Right cardiac atrium (tissue), 5 donors: ENCODE results near the gene APOBEC2. TPM values are rescaled to one million over a fixed set of nuclear protein-coding genes. Genes with fewer than 3 reads are reported as not detected.
A peak's percentile ranks its signal among the peaks of the same experiment; 100 is the strongest.

Experiments used
- ATAC-seq, 2 donors: fragments of 200-7000 bp; cut with Tn5 transposase; one replicate each; pipeline versions ENCODE4 v1.8.0 to v1.9.1; 2020; ENCODE audit warnings: moderate library complexity in 2 of 2, mild to moderate bottlenecking in 1 of 2
- DNase-seq, 3 donors: peaks; one replicate each; pipeline ENCODE4 v3.0.0-alpha.2; 2020
- H3K27ac ChIP-seq: one replicate; pipeline ENCODE4 v1.5.1; 2013; ENCODE audit warnings: mild to moderate bottlenecking, low read length, control low read depth, moderate library complexity
- H3K27me3 ChIP-seq: one replicate; pipeline ENCODE4 v1.6.1; 2013; ENCODE audit not compliant: control insufficient read depth, insufficient read depth
- H3K4me1 ChIP-seq: one replicate; pipeline ENCODE4 v1.6.1; 2013; ENCODE audit warnings: low read length; ENCODE audit not compliant: control insufficient read depth, insufficient read depth
- H3K4me3 ChIP-seq: one replicate; pipeline ENCODE4 v1.5.1; 2013; ENCODE audit warnings: low read length, control low read depth
- H3K9me3 ChIP-seq: one replicate; pipeline ENCODE4 v1.6.1; 2013; ENCODE audit warnings: low read length; ENCODE audit not compliant: control insufficient read depth
- WGBS: extraction: QIAGEN DNeasy Blood & Tissue Kit; methylation state at CpG from one replicate; pipeline ENCODE4 v1.1.7; 2013; 5-methylcytosine and 5-hydroxymethylcytosine counted together
- intact Hi-C, 4 donors: fragments of 100-400 bp; cut with DNase I; formaldehyde crosslinking; loops; one replicate each; pipeline versions ENCODE4 v1.11.0 to v1.14.0; 2022 to 2023
- polyA plus RNA-seq: library from polyadenylated mRNA; stranded (reverse); fragments of 200-250 nt; gene quantifications from one replicate; pipeline ENCODE4 v1.2.3, GENCODE V29; 2013
- total RNA-seq, 4 donors: library from RNA; stranded (reverse); fragmentation: NEBNext Ultra II Directional; extraction: Animal tissue kit (Norgen Biotek cat#: 25700); gene quantifications; one replicate each; pipeline ENCODE4 v1.2.1, GENCODE V29; 2021
- donor health status: healthy with polysubstance abuse.
- donor health status: DM: no; HTN: yes; CAD: no.
- donor health status: DM: no; HTN: no; CAD: no.
- donor health status: DM: no; HTN: yes; CAD: no; lungs with severe emphysema.
- donor health status: DM: yes; HTN: yes; CAD: no.

Gene APOBEC2
- total and polyA plus RNA-seq, 5 donors, result 80.1 to 137 (median 103) TPM

DNA sequence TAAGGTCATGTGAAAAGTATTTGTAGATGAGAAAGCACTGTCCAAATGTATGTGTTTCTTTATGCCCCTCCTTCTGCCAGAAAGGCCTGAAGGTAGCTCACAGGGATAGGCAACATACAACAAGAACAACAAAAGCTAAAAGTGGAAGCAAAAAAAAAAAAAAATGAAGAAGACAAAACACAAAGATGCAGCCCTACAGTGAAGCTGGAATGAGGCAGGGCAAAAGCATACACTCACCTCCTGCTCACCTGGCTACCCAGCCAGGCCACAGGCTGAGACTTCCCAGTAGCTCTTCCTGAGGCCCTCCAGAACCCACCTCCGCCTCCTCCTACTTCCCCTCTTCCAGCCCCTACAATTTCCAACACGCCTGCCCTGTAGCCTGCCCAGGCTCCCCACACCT lies 16.4 kb upstream of the APOBEC2 start:
- H3K27me3 ChIP-seq, result no peaks in the 10 kb centered on the region
- 95% methylated on average over 2 of the region's 2 CpGs for WGBS
- no peak overlapping the region for H3K27ac ChIP-seq
- no peaks in the 10 kb centered on the region for H3K9me3 ChIP-seq
- intact Hi-C loops, result no loop called here
- DNase-seq (no peak), ATAC-seq (no peak)
- no peaks in the 10 kb centered on the region for H3K4me1 ChIP-seq
- no peak overlapping the region for H3K4me3 ChIP-seq

DNA sequence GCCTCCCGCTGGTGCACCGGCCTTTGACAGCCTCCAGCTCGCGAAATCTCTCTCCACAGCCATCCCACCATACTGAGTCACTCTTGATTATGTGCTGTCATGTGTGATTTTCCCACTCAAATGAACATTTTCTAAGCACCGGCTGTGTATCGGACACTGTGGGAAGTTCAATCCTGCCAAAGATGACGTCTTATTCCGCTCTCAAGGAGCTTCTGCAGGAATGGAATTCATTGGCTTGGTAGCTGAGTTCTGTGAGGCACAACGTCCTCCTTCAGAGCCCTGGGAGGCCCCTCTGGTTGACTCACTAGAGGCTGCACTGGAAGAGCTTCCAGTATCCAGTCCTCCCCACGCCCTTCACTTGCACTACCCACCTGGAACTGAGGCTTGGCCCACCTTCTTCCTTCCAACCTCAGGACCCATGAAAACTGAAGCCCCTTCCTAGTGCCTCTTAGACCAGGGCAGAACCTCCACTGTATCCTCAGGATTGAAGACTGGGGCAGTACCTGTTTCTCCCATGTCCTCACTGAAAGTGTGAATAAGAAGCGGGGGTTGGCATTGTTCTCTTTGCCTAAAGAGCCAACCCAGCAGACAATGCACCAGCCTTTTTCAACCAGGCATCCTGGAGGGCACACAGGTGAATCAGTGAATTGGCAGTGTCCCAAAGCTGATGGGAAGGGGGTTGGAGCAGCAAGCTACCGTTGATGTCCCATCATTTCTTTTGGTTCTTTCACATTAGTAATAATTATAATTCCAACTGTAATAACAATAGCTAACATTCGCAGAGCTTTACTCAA lies 15.7 kb upstream of the APOBEC2 start:
- WGBS, result 71% methylated on average over 13 of the region's 13 CpGs
- intact Hi-C loops, result no loop called here
- H3K27me3 ChIP-seq, result no peaks in the 10 kb centered on the region
- H3K27ac ChIP-seq, result no peak overlapping the region
- no peak overlapping the region for H3K4me3 ChIP-seq
- ATAC-seq (no peak), DNase-seq (no peak)
- no peaks in the 10 kb centered on the region for H3K9me3 ChIP-seq
- H3K4me1 ChIP-seq, result no peaks in the 10 kb centered on the region

DNA sequence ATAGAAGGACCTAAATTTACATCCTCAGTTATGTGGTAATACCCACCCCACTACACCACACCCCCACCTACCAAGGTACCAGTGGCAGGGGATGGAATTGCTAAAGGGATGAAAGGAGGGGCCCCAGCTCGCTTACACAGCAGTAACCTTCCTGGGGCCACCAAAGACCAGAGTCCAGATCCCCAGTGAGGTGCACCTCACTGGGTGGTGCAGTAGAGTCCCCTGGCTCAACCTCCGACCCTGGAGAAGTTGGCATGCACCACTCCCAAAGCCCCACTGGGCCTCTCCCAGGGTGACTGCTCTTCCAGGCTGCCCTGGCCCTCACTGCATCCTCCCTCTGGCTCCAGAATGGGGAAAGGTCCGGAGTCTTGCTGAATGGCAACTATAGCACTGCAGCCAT lies 14.8 kb upstream of the APOBEC2 start:
- Histone ChIP-seq H3K4me3 (no peak overlapping the region), H3K27me3 (no peaks in the 10 kb centered on the region), H3K27ac (no peak overlapping the region), H3K9me3 (no peaks in the 10 kb centered on the region), H3K4me1 (peaks cover 2% of the 10 kb centered on the region)
- ATAC-seq (peak in 1 of 2 donors; percentile 25), DNase-seq (no peak)
- intact Hi-C loops, result no loop called here
- WGBS, result 87% methylated on average over 3 of the region's 3 CpGs

DNA sequence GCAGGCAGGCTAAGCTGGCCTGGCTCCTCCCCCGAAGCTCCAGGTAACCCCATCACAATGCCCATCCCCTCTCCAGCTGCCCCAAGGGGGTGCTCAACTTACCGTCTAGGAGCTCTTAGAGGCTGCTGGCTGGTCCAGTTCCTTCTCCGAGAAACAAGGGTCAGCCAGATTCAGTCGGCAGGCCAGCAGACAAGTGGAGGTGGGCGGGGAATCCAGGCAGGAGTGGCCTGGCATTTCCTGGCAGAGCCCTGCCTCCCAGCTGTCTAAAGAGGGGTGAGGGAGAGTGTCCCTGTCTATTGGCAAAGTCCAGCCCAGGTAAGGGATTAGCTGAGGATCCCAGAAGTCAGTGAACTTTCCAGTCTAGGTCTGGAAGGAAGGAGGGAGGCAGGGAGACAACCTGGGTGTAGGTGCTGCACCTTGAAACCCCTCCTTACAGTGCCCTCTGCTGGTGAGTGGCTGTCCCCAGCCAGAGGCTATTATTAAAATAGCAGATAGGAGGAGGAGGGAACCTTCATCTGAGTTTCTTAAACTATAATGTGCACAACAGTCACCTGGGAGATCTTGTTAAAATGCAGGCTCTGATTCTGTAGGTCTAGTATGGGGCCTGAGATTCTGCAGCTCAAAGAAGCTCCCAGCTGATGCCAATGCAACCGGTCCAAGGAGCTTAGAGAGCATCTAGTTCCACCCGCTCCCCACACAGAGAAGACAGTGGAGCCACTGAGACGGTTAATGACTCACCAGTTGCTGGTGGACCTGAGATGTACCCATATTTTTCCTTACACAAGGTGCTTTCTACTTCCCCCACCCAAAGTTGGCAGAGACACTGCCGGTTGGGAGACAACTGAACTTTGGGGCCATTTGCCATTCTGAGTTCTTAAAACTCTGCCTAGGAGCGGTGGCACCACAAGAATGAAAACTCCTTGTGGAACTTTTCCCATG lies 13.7 kb upstream of the APOBEC2 start, which contains the start of gene UNC5CL:
UNC5CL (minus strand) TSS at position 162 of the 939 bp plus-strand sequence. CDS start 4,147 bp downstream, outside the sequence.
- H3K27ac ChIP-seq, result no peak within 1 kb of the TSS
- no peak for DNase-seq
- intact Hi-C loops, result no loop called here
- H3K27me3 ChIP-seq, result no peaks in the 10 kb centered on the region
- no peaks in the 10 kb centered on the region for H3K9me3 ChIP-seq
- WGBS, result 69% methylated on average over 10 of the region's 10 CpGs
- ATAC-seq, result peak; percentile 10 to 30
- H3K4me3 ChIP-seq, result no peak within 1 kb of the TSS
- H3K4me1 ChIP-seq, result peaks cover 2% of the 10 kb centered on the region

DNA sequence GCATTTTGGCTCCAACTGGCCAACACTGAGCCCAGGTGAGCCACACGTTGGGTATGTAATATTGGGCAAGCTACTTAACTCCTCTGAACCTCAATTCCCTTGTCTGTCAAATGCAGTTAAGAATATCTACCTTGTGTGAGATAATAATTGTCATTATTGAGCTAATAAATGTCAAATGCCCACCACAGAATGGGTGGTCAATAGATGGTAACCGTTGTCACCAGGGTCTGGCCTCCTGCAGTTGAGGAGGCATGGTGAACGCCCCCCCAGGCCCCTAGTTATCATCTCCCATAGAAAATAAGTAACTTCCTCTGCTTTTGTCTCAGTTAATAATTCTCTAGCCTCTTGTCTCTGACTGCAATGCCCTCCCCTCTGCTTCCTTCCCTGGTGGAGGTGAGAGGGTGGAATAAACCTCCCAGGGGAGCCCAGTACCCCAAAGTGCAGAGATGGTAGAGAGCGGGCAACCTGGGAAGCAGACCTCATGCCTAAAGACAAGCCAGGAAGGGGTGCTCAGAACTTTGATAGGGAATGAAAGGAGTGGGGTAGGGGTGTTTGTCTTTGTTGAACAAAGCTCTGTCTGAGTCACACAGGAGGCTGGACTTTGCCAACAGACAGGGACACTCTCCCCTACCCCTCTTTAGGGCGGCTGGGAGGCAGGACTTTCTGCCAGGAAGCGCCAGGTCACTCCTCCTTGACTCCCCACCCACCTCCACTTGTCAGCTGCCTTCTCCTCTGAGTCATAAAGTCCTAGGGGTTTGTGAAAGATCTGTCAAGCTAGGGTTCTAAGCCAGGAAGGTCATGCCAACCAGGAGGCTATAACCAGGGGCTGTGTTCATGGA lies 12.7 kb upstream of the APOBEC2 start:
- 76% methylated on average over 6 of the region's 6 CpGs for WGBS
- peaks cover 2% of the 10 kb centered on the region for H3K4me1 ChIP-seq
- intact Hi-C loops, result no loop called here
- no peaks in the 10 kb centered on the region for H3K27me3 ChIP-seq
- no peak overlapping the region for H3K27ac ChIP-seq
- no peaks in the 10 kb centered on the region for H3K9me3 ChIP-seq
- DNase-seq, result no peak
- no peak overlapping the region for H3K4me3 ChIP-seq
- peak in 1 of 2 donors; percentile 47 for ATAC-seq

DNA sequence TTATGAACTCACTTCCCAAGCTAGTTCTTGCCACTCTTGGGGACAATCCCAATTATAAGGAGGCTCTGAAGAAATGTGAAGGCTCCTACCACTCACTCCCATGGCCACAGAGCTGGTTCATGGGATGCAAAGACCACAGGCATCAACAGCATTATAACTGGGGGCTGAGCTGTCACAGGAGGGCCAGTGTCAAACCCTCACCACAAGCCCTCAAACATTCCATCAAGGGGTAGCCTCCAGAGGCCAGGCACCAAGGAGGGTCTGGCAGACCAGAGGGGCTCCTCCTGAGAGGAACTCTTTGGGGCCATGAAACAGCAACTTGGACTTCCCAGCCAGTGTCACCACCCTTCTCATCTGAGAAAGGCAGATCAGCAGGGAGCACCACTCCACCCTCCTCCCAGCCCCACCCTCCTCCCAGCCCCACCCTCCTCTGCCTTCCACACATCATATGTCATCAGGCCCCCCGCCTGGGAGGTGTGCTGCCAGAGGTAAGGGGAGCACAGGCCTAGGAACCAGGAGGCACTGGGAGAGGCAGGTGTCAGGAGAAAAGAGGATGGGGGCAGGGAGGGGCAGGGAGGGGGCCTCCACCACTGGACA lies 12.0 kb upstream of the APOBEC2 start:
- WGBS, result 81% methylated on average over 1 of the region's 1 CpG
- peaks cover 2% of the 10 kb centered on the region for H3K4me1 ChIP-seq
- H3K27me3 ChIP-seq, result no peaks in the 10 kb centered on the region
- intact Hi-C loops, result no loop called here
- ATAC-seq (no peak), DNase-seq (no peak)
- H3K27ac ChIP-seq, result no peak overlapping the region
- H3K4me3 ChIP-seq, result no peak overlapping the region
- no peaks in the 10 kb centered on the region for H3K9me3 ChIP-seq

DNA sequence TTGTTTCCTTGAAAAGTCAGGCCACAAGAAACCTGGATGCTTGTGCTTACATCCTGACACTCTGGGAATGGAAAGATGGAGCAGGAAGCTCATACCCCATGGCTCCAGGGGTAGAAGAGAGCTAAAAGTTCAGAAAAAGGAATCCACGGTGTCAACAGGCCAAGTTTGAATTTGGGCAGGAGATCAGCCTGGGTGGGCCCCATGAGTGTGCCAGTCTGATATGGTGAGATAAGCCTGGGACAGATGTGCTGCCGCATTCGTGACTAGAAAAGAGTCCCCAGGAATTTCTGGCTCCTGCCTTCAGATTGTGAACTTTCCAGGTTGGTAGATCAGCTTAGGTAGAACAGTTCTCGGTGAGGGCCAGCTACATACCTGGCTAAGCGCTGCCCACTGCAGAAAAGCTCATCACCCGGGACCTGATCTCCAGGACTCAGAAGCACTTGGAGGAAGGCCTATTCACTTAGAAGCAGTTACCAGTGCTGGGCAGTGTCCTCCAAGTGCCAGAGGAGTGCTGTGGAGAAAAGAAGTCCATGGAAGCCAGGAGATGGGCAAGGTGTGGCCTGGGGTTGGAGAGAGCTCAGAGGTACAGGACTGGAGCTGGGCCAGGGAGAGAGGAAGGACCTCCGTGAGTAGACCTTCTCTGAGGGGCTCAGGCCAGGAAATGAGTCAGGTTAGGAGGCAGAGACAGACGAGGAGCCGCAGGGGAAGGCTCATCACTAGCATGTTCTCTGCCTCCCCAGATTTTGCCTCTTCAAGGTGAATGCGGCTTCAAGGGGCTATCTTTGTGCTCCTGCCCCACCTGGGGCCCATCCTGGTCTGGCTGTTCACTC lies 10.6 kb upstream of the APOBEC2 start, which contains the start of gene TSPO2:
TSPO2 (plus strand) TSS at position 242 of the 830 bp plus-strand sequence; CDS start at position 761, 519 bp downstream.
- Histone ChIP-seq H3K27ac (no peak within 1 kb of the TSS), H3K4me1 (peaks cover 2% of the 10 kb centered on the region), H3K4me3 (no peak within 1 kb of the TSS), H3K27me3 (no peaks in the 10 kb centered on the region), H3K9me3 (no peaks in the 10 kb centered on the region)
- 78% methylated on average over 10 of the region's 10 CpGs for WGBS
- DNase-seq (no peak), ATAC-seq (no peak)
- intact Hi-C loops, result no loop called here

DNA sequence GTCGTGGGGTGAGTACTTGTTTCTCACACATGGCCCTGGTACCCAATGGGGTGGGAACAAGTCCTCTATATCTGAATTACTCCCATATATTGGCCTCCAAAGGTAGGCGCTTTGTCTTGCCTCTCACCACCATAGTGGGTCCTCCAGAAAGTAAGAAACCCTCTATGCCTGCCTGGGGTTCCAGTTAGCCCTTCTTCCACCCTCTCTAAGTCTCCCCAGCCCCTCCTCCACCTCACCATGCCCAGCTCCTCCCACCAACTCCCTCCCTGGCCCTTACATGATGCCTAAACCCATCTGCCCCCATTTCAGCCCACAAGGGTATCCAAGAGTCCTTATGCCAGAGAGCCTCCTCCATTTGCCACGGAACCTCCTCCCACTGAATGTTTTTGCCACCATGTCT lies 9.9 kb upstream of the APOBEC2 start:
- Histone ChIP-seq H3K27me3 (no peaks in the 10 kb centered on the region), H3K4me1 (peaks cover 2% of the 10 kb centered on the region), H3K9me3 (no peaks in the 10 kb centered on the region), H3K4me3 (no peak overlapping the region), H3K27ac (no peak overlapping the region)
- 94% methylated on average over 3 of the region's 3 CpGs for WGBS
- ATAC-seq, result no peak
- intact Hi-C loops, result no loop called here
- no peak for DNase-seq

DNA sequence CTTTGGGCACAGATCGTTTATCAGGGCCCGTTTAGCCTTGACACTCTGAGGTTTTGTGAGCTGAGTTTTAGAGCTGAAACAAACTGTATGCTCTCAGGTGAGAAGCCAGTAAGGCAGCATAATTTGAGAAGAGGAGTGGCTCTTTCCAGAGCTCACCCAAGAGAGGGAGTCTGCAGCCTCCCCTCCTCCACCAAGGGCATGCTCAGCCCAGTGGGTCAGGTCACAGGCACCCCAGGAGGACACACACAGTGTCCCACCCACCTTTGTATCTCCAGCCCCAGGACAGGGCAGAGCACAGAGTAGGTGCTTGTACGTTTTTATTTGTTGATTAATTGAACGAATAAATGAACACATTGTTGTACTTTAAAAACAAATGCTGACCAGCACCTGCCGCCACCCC lies 7.3 kb upstream of the APOBEC2 start:
- Histone ChIP-seq H3K4me3 (no peak overlapping the region), H3K27me3 (no peaks in the 10 kb centered on the region), H3K4me1 (peaks cover 2% of the 10 kb centered on the region), H3K27ac (no peak overlapping the region), H3K9me3 (no peaks in the 10 kb centered on the region)
- DNase-seq, result no peak
- ATAC-seq, result no peak
- 73% methylated on average over 5 of the region's 5 CpGs for WGBS
- intact Hi-C loops, result no loop called here

DNA sequence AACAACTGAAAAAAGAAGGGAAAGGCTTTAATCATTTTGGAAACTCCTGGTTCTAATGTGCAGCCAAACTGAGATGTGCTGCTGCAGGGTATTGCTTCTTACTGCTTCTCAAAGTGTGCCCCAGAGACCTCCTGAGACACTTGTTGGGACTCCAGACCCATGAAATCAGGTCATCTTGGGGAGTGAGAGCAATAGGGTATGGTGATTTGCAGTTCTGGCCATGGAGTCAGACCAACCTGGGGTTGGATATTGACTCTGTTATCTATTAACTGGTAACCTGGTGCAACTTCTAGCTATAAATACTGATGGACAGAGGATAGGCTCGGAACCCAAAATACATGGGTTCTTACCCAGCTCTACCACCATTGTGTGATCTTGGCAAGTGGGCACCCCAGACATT lies 6.9 kb upstream of the APOBEC2 start:
- WGBS, result 98% methylated on average over 1 of the region's 1 CpG
- no peak overlapping the region for H3K27ac ChIP-seq

More for the DNA sequence above, 6.9 kb upstream of the APOBEC2 start:
- Histone ChIP-seq H3K4me3 (no peak overlapping the region), H3K4me1 (peaks cover 2% of the 10 kb centered on the region), H3K9me3 (no peaks in the 10 kb centered on the region), H3K27me3 (no peaks in the 10 kb centered on the region)
- DNase-seq (no peak), ATAC-seq (no peak)
- intact Hi-C loops, result no loop called here
